GM18499 (cell line): ENCODE data around the gene KRTAP8-1.

Experiments used
- ATAC-seq: cut with Tn5 transposase; IDR thresholded peaks from one replicate; pipeline ENCODE4 v1.9.1; 2021; ENCODE audit warnings: moderate number of reproducible peaks; ENCODE audit not compliant: insufficient read depth, unreplicated experiment

Gene KRTAP8-1

GRCh38 chr21:30813174-30813573 is at the start of gene KRTAP8-1:
Gene KRTAP8-1, minus strand, starts transcription at chr21:30813274. Its CDS starts 54 bp downstream, at chr21:30813220.
- no peak for ATAC-seq

- ATAC-seq, result no peak
These were observed 34.8 kb upstream of the KRTAP8-1 start for GRCh38 chr21:30847627-30848500.

- no peak for ATAC-seq
These were observed 29.9 kb upstream of the KRTAP8-1 start for GRCh38 chr21:30842990-30843389.

GRCh38 chr21:30839304-30839703 is 26.2 kb upstream of the KRTAP8-1 start:
- no peak for ATAC-seq

GRCh38 chr21:30838536-30838935 is 25.5 kb upstream of the KRTAP8-1 start:
- ATAC-seq, result no peak

- ATAC-seq, result no peak
These were observed 18.2 kb upstream of the KRTAP8-1 start for GRCh38 chr21:30831194-30831765.

- ATAC-seq, result no peak
These were observed 16.6 kb upstream of the KRTAP8-1 start, which contains the start of gene KRTAP7-1 for GRCh38 chr21:30829659-30830058. Gene KRTAP7-1, minus strand, starts transcription at chr21:30829759. Its CDS starts 61 bp downstream, at chr21:30829698.

- no peak for ATAC-seq
These were observed 6.0 kb upstream of the KRTAP8-1 start for GRCh38 chr21:30818837-30819610.

GRCh38 chr21:30800605-30801004 is 12.5 kb downstream of the KRTAP8-1 start:
- ATAC-seq, result no peak

- ATAC-seq, result no peak
These were observed 19.3 kb downstream of the KRTAP8-1 start for GRCh38 chr21:30793581-30794314.

- no peak for ATAC-seq
These were observed 33.8 kb downstream of the KRTAP8-1 start for GRCh38 chr21:30779249-30779648.

- no peak for ATAC-seq
These were observed 43.2 kb downstream of the KRTAP8-1 start for GRCh38 chr21:30769724-30770431.
